Astrocyte (in vitro differentiated cells and primary cell): ENCODE data around the gene METTL1. TPM values are rescaled to one million over a fixed set of nuclear protein-coding genes. Genes with fewer than 3 reads are reported as not detected.

Experiments used
- DNase-seq: peaks from one replicate; pipeline ENCODE4 v3.0.0-alpha.2; 2010; ENCODE audit warnings: low read depth
- FAIRE-seq: peaks from 2 replicates; lab custom pipeline; 2011; peaks lifted over from hg19 to GRCh38; lab: Jason Lieb, UNC
- H2AFZ ChIP-seq: 2 replicates; pipeline ENCODE4 v1.6.0; 2012; ENCODE audit warnings: low read depth, low read length, inconsistent platforms
- H3K27ac ChIP-seq: 2 replicates; pipeline ENCODE4 v1.5.1; 2011; ENCODE audit warnings: low read depth, low read length, inconsistent platforms
- H3K27me3 ChIP-seq: 2 replicates; pipeline ENCODE4 v1.6.0; 2011; ENCODE audit warnings: low read length, inconsistent platforms; ENCODE audit not compliant: insufficient read depth
- H3K36me3 ChIP-seq: 2 replicates; pipeline ENCODE4 v1.5.1; 2011; ENCODE audit warnings: low read length, inconsistent platforms; ENCODE audit not compliant: insufficient read depth
- H3K4me1 ChIP-seq: 2 replicates; pipeline ENCODE4 v1.5.1; 2011; ENCODE audit warnings: low read length, inconsistent platforms; ENCODE audit not compliant: insufficient read depth
- H3K4me2 ChIP-seq: 2 replicates; pipeline ENCODE4 v1.6.0; 2012; ENCODE audit warnings: low read length, inconsistent platforms
- H3K4me3 ChIP-seq: 2 replicates; pipeline ENCODE4 v1.5.1; 2011; ENCODE audit warnings: low read depth, mild to moderate bottlenecking, low read length, inconsistent platforms; ENCODE audit not compliant: insufficient read depth
- H3K79me2 ChIP-seq: 2 replicates; pipeline ENCODE4 v1.6.0; 2012; ENCODE audit warnings: mild to moderate bottlenecking, low read length, inconsistent platforms; ENCODE audit not compliant: insufficient read depth
- H3K9ac ChIP-seq: 2 replicates; pipeline ENCODE4 v1.6.0; 2012; ENCODE audit warnings: mild to moderate bottlenecking, low read length, inconsistent platforms
- H3K9me3 ChIP-seq: 2 replicates; pipeline ENCODE4 v1.5.1; 2012; ENCODE audit warnings: low read depth, mild to moderate bottlenecking, low read length, inconsistent platforms; ENCODE audit not compliant: insufficient read depth
- H4K20me1 ChIP-seq: 2 replicates; pipeline ENCODE4 v1.6.0; 2012; ENCODE audit warnings: low read length, inconsistent platforms; ENCODE audit not compliant: insufficient read depth
- H3K27ac Mint-ChIP-seq: one replicate; pipeline ENCODE4 v1.8.0; 2021; ENCODE audit warnings: mild to moderate bottlenecking, mixed read lengths; ENCODE audit not compliant: unreplicated experiment
- H3K27me3 Mint-ChIP-seq: one replicate; pipeline ENCODE4 v1.8.0; 2021; ENCODE audit warnings: low read depth, mixed read lengths; ENCODE audit not compliant: unreplicated experiment
- H3K36me3 Mint-ChIP-seq: one replicate; pipeline ENCODE4 v1.8.0; 2021; ENCODE audit warnings: low read depth, mixed read lengths; ENCODE audit not compliant: unreplicated experiment
- H3K4me1 Mint-ChIP-seq: one replicate; pipeline ENCODE4 v1.8.0; 2021; ENCODE audit warnings: low read depth, mixed read lengths; ENCODE audit not compliant: unreplicated experiment
- H3K4me3 Mint-ChIP-seq: one replicate; pipeline ENCODE4 v1.8.0; 2021; ENCODE audit warnings: mild to moderate bottlenecking, moderate library complexity, mixed read lengths; ENCODE audit not compliant: unreplicated experiment
- H3K9me3 Mint-ChIP-seq: one replicate; pipeline ENCODE4 v1.8.0; 2021; ENCODE audit warnings: mild to moderate bottlenecking, mixed read lengths; ENCODE audit not compliant: unreplicated experiment
- EZH2 ChIP-seq: IDR thresholded peaks from 2 replicates; pipeline ENCODE4 v1.6.1; 2012; ENCODE audit warnings: mild to moderate bottlenecking, low read length, inconsistent platforms; ENCODE audit not compliant: insufficient read depth
- total RNA-seq: library from RNA; stranded (reverse); gene quantifications from 2 replicates; pipeline ENCODE4 v1.2.1, GENCODE V29; 2021
- TF ChIP-seq, protein P1 (sequence below): IDR thresholded peaks from 2 replicates; pipeline ENCODE4 v1.5.1; 2011; ENCODE audit warnings: low read depth, mild to moderate bottlenecking, inconsistent platforms, low read length, moderate library complexity; ENCODE audit not compliant: insufficient read depth

METTL1 gene
- total RNA-seq, 1 donor from 2014 or later: 21.1 TPM

DNA sequence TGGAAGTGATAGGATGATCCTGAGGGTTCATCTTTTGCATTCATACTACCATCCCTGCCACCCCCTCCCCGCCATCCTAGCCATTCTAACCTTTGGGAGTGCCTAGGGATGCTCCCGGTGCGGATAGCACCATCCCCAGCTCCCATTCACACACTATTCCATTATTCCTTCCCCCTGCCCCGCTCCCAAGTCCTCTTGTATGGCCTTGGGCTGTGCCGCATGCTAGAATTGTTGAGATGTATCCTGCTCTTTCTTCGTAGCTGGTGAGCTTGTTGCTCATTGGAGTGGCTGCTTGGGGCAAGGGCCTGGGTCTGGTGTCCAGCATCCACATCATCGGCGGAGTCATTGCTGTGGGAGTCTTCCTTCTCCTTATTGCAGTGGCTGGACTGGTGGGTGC, 26.4 kb downstream of the METTL1 start:
- no peak for TF ChIP-seq EZH2
- TF ChIP-seq, protein P1, sequence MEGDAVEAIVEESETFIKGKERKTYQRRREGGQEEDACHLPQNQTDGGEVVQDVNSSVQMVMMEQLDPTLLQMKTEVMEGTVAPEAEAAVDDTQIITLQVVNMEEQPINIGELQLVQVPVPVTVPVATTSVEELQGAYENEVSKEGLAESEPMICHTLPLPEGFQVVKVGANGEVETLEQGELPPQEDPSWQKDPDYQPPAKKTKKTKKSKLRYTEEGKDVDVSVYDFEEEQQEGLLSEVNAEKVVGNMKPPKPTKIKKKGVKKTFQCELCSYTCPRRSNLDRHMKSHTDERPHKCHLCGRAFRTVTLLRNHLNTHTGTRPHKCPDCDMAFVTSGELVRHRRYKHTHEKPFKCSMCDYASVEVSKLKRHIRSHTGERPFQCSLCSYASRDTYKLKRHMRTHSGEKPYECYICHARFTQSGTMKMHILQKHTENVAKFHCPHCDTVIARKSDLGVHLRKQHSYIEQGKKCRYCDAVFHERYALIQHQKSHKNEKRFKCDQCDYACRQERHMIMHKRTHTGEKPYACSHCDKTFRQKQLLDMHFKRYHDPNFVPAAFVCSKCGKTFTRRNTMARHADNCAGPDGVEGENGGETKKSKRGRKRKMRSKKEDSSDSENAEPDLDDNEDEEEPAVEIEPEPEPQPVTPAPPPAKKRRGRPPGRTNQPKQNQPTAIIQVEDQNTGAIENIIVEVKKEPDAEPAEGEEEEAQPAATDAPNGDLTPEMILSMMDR: no peak
- peaks cover 7% of the 10 kb centered on the region for H3K4me1 Mint-ChIP-seq
- no peak for DNase-seq
- Histone ChIP-seq H3K27me3 (peaks cover 14% of the 10 kb centered on the region), H3K4me2 (peak overlapping the region; percentile 97), H3K79me2 (peaks cover 24% of the 10 kb centered on the region), H3K4me3 (peak overlapping the region; percentile 77), H3K9ac (peak overlapping the region; percentile 96), H3K9me3 (no peaks in the 10 kb centered on the region), H3K27ac (peak overlapping the region; percentile 93), H4K20me1 (peaks cover 3% of the 10 kb centered on the region), H3K4me1 (peaks cover 7% of the 10 kb centered on the region), H3K36me3 (peaks cover 26% of the 10 kb centered on the region), H2AFZ (peak overlapping the region; percentile 52)
- FAIRE-seq: no peak
- no peaks in the 10 kb centered on the region for H3K9me3 Mint-ChIP-seq
- peak overlapping the region; percentile 95 for H3K4me3 Mint-ChIP-seq
- H3K27ac Mint-ChIP-seq: peak overlapping the region; percentile 97
- H3K36me3 Mint-ChIP-seq: peaks cover 33% of the 10 kb centered on the region
- H3K27me3 Mint-ChIP-seq: peaks cover 9% of the 10 kb centered on the region

DNA sequence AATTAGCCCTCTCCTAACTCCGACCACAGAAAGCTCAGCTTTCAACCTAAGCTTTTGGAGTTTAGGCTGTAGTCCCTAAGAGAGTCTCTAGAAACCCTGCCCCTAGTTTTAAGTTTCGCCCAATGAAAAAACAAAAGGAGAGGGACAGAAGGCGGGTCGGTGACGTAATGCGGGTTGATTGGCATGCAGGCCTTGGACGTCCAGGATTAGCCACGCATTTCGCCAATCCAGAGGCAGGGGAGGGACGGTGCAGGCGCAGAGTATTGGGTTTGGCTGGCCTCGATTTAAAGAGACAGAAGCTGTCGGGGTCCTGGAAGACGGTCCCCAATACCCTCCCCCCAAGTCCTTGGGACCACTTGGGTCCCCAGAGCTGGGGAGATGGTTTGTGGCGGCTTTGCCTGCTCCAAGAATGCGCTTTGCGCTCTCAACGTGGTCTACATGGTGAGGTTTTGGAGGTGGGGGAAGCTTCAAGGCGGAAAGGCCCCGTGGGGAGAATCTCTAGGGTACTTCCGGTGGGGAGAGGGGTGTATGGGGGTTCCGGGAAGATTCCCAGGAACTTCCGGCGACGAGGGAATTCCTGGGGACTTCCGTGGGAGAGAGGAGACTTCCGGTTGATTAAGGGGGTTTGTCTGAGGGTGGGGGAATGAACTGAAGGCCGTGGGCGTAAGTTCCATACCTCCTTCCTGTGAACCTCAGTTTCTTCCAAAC, 27.0 kb downstream of the METTL1 start, which contains the start of gene TSPAN31:
Gene TSPAN31, plus strand, starts transcription at position 263 of the 708 bp plus-strand sequence. Its CDS starts 116 bp downstream, at position 379.
- Mint-ChIP-seq H3K36me3 (peaks cover 28% of the 10 kb centered on the region), H3K9me3 (no peaks in the 10 kb centered on the region)

More for the DNA sequence above, 27.0 kb downstream of the METTL1 start, which contains the start of gene TSPAN31:
- Histone ChIP-seq H2AFZ (peak within 1 kb of the TSS; percentile 52), H3K36me3 (peaks cover 21% of the 10 kb centered on the region), H3K4me2 (peak within 1 kb of the TSS; percentile 97), H3K27me3 (peaks cover 18% of the 10 kb centered on the region), H4K20me1 (no peaks in the 10 kb centered on the region), H3K4me1 (peaks cover 5% of the 10 kb centered on the region), H3K9ac (peak within 1 kb of the TSS; percentile 96), H3K79me2 (peaks cover 19% of the 10 kb centered on the region), H3K4me3 (peak within 1 kb of the TSS; percentile 77), H3K27ac (peak within 1 kb of the TSS; percentile 93), H3K9me3 (no peaks in the 10 kb centered on the region)
- Mint-ChIP-seq H3K27me3 (peaks cover 13% of the 10 kb centered on the region), H3K4me3 (peak within 1 kb of the TSS; percentile 95), H3K4me1 (peaks cover 5% of the 10 kb centered on the region), H3K27ac (peak within 1 kb of the TSS; percentile 97)
- DNase-seq: peak; percentile 97
- TF ChIP-seq, protein P1: no peak
- no peak for TF ChIP-seq EZH2
- peak; percentile 37 for FAIRE-seq
